Measurements from ENCODE around the gene BCAM. TPM values are rescaled to one million over a fixed set of nuclear protein-coding genes. Genes with fewer than 3 reads are reported as not detected.

The BCAM gene
- total and polyA plus RNA-seq, 2 donors (not counting 3 experiments of a cell fraction or from before 2014, with no cell fraction given) = 23.9 to 28.5 TPM

DNA sequence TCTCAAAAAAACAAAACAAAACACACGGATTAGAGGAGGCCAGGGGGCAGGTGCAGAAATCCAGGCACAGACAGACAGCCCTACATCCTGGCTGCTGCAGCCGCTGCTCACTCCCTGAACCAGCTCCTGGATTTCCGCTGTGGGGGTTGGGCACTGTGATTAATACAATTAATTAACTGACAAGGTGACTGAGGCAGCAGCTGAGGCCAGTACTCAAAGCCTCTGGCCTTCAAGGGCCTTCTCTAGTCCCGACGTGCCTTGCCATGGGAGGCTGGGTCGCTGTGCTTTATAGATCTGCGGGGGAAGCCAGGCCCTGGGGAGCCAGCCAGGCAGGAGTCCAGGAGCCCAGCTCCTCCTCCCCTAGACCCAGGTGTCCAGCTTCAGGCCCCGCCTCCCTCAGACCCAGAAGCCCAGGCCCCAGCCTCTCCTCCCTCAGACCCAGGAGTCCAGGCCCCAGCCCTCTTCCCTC is 41.8 kb downstream of the BCAM start:
- ChIA-PET POLR2A (no interaction called here), CTCF (interaction anchor here (0.8 to 1.3 kb wide), 3 partner anchors 39 to 280 kb away, joined by 3 read pairs; no protein-coding TSS in a partner anchor)
- no peak overlapping the region for H2AFZ ChIP-seq (ENCODE audit: low read depth, low read length)
- no peaks in the 10 kb centered on the region for H3K9me1 ChIP-seq (replicated peaks; ENCODE audit: control insufficient read depth, extremely low read depth, insufficient read depth, low read length)
- peak overlapping the region; percentile 99 for H3K27ac ChIP-seq (ENCODE audit: insufficient read depth, low read depth, low read length)
- no TSS peak for BruUV-seq (replicated peaks)
- DNase-seq (ENCODE audit: low read depth, low spot score) (peak; percentile 53), FAIRE-seq (no peak)
- H4K20me1 ChIP-seq (replicated peaks; ENCODE audit: control insufficient read depth, extremely low read depth, insufficient read depth, low read length) = no peaks in the 10 kb centered on the region
- H3K9ac ChIP-seq (replicated peaks; ENCODE audit: extremely low read depth, insufficient read depth, low read length) = no peak overlapping the region
- H3K4me3 ChIP-seq (replicated peaks in 1 of 3; ENCODE audit: insufficient read depth in 1 of 3, low read depth in 1 of 3, low read length in 3 of 3) = no peak overlapping the region
- no peaks in the 10 kb centered on the region for H3K9me3 ChIP-seq (replicated peaks; ENCODE audit: control insufficient read depth, insufficient read depth, low read length)
- TF ChIP-seq JUN (IDR thresholded peaks at IDR 0.05; ENCODE audit: borderline replicate concordance, insufficient read depth, insufficient read length, low read depth) (no peak), EZH2 (IDR thresholded peaks at IDR 0.05; ENCODE audit: borderline replicate concordance, low read depth, low read length, severe bottlenecking) (no peak), GATA2 (IDR thresholded peaks at IDR 0.05; ENCODE audit: insufficient read depth, insufficient read length, low read depth, low read length) (no peak), FOS (IDR thresholded peaks at IDR 0.05; ENCODE audit: borderline replicate concordance, insufficient read depth, low read length) (no peak), MYC (IDR thresholded peaks at IDR 0.05; ENCODE audit: low read depth, low read length) (no peak), POLR2A (IDR thresholded peaks at IDR 0.05; ENCODE audit: low read depth, low read length) (no peak), POLR2AphosphoS5 (IDR thresholded peaks at IDR 0.05; ENCODE audit: insufficient read depth, low read depth, low read length) (no peak)
- TF ChIP-seq, protein P1, sequence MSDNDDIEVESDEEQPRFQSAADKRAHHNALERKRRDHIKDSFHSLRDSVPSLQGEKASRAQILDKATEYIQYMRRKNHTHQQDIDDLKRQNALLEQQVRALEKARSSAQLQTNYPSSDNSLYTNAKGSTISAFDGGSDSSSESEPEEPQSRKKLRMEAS (IDR thresholded peaks at IDR 0.05; ENCODE audit: insufficient read depth, insufficient read length) = no peak
- TF ChIP-seq, protein P2, sequence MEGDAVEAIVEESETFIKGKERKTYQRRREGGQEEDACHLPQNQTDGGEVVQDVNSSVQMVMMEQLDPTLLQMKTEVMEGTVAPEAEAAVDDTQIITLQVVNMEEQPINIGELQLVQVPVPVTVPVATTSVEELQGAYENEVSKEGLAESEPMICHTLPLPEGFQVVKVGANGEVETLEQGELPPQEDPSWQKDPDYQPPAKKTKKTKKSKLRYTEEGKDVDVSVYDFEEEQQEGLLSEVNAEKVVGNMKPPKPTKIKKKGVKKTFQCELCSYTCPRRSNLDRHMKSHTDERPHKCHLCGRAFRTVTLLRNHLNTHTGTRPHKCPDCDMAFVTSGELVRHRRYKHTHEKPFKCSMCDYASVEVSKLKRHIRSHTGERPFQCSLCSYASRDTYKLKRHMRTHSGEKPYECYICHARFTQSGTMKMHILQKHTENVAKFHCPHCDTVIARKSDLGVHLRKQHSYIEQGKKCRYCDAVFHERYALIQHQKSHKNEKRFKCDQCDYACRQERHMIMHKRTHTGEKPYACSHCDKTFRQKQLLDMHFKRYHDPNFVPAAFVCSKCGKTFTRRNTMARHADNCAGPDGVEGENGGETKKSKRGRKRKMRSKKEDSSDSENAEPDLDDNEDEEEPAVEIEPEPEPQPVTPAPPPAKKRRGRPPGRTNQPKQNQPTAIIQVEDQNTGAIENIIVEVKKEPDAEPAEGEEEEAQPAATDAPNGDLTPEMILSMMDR (IDR thresholded peaks at IDR 0.05; ENCODE audit: extremely low read depth in 1 of 2, insufficient read depth in 1 of 2, low read depth in 1 of 2, low read length in 2 of 2) = no peak
- intact Hi-C loops (cut with micrococcal nuclease) = no loop called here
- H3K36me3 ChIP-seq (ENCODE audit: control insufficient read depth in 2 of 2, extremely low read depth in 1 of 2, insufficient read depth in 2 of 2, low read length in 2 of 2) = peaks cover 0 to 7% of the 10 kb centered on the region in 2 experiments
- H3K4me2 ChIP-seq (ENCODE audit: insufficient read depth, low read length) = peak overlapping the region; percentile 12
- H3K79me2 ChIP-seq (ENCODE audit: control insufficient read depth, insufficient read depth, low read length) = peaks cover 88% of the 10 kb centered on the region
- dilution Hi-C loops (cut with MboI; ENCODE audit: extremely low pct_ligation_motif_present, low sequenced_read_pairs) = no loop called here
- no peaks in the 10 kb centered on the region for H3K27me3 ChIP-seq (ENCODE audit: control insufficient read depth in 2 of 2, insufficient read depth in 2 of 2, low read length in 2 of 2)
- peaks cover 32% of the 10 kb centered on the region for H3K4me1 ChIP-seq (ENCODE audit: control insufficient read depth, extremely low read depth, insufficient read depth, low read length)

All from endothelial cell of umbilical vein (primary cell).